ENCODE measurements around the gene SMYD5. TPM values are rescaled to one million over a fixed set of nuclear protein-coding genes. Genes with fewer than 3 reads are reported as not detected.

The SMYD5 gene
- total RNA-seq: 20.9 and 28.7 TPM in 2 replicates

DNA sequence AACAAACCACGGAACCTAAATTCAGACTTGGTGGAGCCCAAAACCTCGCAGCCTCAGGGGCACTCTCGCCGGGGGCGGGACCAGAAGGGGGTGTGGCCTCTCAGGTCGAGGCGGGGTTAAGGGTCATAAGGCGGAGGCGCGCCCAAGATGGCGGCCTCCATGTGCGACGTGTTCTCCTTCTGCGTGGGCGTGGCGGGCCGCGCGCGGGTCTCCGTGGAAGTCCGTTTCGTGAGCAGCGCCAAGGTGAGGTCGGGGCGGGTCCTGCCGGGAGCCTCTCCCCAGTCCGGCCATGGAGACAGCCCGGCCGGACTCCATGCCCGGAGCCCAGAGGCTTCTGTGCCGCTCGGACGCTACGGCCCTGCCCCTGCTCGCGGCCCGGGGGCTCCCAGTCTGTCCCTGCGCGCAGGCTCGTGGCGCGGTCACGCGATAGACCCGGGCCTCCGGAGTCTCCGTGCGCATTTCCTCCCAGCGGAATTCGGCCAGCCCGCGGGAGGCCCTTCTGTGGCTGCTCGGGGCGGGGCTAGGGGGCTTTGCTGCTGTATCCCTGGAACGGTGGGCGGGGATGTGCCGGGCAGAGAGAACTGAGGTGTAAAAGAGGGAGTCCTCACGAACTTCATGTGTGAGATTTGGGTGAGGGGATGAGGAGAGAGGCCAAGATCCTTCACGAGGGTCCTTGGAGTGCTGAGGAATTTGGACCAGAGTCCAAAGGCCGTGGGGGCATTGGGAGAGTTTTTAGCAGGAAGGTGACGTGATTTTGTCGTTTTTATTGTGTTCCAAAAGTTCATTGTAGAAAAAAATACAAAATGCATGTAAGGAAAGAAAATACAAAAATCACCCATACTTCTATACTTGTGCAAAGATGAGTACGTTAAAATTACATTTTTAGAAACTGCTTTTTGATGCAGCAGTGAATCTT, at the start of gene SMYD5:
Gene SMYD5 (plus strand): TSS at position 126 of the 916 bp plus-strand sequence. CDS start 22 bp downstream, at position 148.

DNA sequence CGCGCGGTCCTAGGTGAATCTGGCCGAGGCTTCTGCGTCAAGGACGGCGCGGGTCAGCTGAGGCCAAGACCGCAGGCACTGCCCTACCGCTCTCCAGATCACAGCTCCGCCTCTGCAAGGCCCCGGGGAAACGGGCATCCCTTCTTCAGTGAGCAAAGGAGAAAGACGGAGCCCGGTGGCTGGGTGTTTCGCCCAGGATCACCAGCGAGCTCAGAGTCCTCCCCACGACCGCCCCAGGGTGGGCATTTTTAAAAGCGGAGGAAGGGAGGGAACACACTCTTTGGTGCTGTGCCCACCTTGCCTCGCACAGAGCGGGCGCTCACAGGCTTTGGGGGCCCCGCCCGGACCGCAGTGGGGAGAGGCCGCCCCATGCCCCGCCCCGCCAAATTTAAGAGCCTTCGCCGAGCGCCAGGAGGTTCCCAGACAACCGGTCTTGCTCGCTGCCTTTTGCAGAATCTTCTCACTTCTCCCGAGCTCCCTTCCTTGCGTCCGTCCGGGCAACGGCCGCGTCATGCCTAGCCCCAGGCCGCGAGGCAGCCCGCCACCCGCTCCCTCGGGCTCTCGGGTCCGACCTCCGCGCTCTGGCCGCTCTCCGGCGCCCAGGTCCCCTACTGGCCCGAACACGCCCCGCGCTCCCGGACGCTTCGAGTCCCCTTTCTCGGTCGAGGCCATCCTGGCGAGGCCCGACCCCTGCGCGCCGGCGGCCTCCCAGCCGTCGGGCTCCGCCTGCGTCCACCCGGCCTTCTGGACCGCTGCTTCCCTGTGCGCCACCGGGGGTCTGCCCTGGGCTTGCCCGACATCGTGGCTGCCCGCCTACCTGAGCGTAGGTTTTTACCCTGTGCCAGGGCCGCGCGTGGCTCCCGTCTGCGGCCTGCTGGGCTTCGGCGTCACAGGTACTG, 11.6 kb upstream of the SMYD5 start, which contains the start of gene NOTO:
Gene NOTO (plus strand): TSS at position 419 of the 899 bp plus-strand sequence. CDS start 93 bp downstream, at position 512.

DNA sequence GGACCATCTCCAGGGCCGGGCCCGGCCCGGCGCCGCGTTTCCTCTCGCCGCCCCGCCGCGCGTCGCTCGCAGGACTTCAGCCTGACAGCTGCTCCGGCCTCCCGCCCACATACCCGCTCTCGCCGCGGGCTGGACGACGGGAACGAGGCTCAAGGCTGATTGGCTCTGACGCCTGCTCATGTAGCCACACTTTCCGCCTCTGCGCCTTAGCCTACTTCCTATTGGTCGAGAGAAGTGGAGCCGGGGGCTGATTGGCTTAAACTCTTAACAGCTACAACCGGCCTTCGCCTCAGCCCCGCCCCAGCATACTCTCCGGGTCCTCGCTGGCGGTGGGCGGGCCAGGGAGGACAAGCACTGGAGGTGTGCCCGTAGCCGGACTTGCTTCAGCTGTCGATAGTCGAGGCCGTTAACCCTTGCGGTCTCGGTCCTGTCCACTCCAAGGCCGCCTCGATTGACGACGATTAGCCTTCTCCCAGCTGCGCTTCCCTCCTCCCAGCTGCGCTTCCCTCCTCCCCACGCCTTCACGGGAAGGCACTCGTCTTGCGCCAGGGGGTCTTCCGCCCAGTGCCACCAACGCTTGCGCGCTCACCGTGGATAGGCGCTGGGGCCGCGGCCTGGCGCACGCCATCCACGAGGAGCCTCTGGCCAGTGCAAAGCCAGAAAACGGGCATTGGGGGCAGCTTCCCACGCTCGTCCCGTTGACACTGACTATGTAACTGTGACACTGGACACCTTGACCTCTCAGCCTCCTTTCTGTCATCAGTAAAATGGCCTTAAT, 19.3 kb downstream of the SMYD5 start, which contains the start of gene PRADC1:
Gene PRADC1 (minus strand): TSS at position 86 of the 778 bp plus-strand sequence. CDS start 79 bp downstream, at position 7.

DNA sequence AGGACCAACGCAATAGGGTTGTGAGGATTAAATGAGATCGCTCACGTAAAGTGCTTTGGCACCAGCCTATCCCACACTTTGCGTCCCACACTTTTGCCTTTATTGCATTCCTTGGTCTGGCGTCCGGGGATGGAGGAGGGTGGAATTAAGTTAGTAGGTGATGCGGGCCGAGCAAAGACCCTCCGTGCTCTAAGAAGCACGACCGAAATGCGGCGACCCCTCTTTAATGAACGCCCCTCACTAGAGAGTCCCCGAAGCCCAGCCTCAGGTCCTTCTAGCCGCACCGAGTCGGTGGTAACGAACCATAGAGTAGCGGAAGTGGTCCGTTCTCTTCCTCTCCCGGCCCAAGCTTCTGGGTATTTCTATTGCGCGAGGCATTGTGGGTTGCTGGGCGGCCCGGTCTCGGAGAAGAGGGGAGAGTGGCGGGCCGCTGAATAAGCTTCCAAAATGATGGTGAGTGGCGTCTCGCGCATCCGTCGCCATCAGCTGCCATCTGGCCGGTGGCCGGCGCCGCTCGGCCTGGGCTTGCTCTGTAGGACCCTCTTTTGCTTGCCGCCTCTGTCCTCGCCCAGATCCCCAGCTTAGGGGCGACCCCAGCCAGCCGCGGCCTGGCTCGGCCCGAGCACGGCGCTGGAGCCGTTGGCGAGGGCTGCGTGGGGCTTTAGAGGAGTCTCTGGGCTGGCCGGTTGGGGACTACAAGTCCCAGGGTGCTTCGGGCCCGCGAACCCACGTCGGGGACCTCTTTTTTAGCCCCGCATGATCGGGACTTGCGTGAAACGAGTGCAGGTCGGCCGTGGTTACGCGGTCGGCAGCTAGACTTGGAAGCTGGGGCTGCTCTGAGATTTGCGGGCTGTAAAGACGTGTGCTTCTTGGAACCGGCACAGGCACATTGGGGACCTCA, 20.1 kb downstream of the SMYD5 start, which contains the start of gene CCT7:
Gene CCT7 (plus strand): TSS at position 377 of the 901 bp plus-strand sequence. CDS start 71 bp downstream, at position 448.

Other genes with a start within 250 kb of the SMYD5 start
- gene SFXN5, start 142.5 kb upstream of the SMYD5 start, total RNA-seq: 3.6 and 4.1 TPM in 2 replicates
- gene RAB11FIP5, start 101.3 kb upstream of the SMYD5 start, total RNA-seq: 32.2 and 41.5 TPM in 2 replicates
- not detected in 2 replicates for gene NOTO, start 11.7 kb upstream of the SMYD5 start, total RNA-seq
- gene PRADC1, start 19.0 kb downstream of the SMYD5 start, total RNA-seq: 12.0 and 13.8 TPM in 2 replicates
- 333 and 522 TPM in 2 replicates for gene CCT7, start 20.1 kb downstream of the SMYD5 start, total RNA-seq
- gene FBXO41, start 70.2 kb downstream of the SMYD5 start, total RNA-seq: 5.4 and 5.5 TPM in 2 replicates
- gene EGR4, start 79.3 kb downstream of the SMYD5 start, total RNA-seq: not detected in 2 replicates
- 5.7 and 7.0 TPM in 2 replicates for gene ALMS1, start 171.6 kb downstream of the SMYD5 start, total RNA-seq

All from hair follicular keratinocyte (primary cell).